ENCODE measurements around the gene ORMDL1.

The ORMDL1 gene

GRCh38 chr2:189783927-189784867 lies at the start of gene ORMDL1, which contains the start of gene PMS1:
Gene ORMDL1, minus strand, starts transcription at chr2:189784339. Its CDS starts 1,744 bp downstream, at chr2:189782595.
Gene PMS1, plus strand, starts transcription at chr2:189784450. Its CDS starts 7,360 bp downstream, at chr2:189791810.
- DNase-seq: peak; percentile 82 to 92

GRCh38 chr2:189830510-189830909 lies 46.4 kb upstream of the ORMDL1 start:
- no peak for DNase-seq

GRCh38 chr2:189829102-189829833 lies 45.1 kb upstream of the ORMDL1 start:
- DNase-seq: no peak

- no peak for DNase-seq
Observed at GRCh38 chr2:189826039-189826438, 41.9 kb upstream of the ORMDL1 start.

GRCh38 chr2:189824694-189825396 lies 40.7 kb upstream of the ORMDL1 start:
- no peak for DNase-seq

GRCh38 chr2:189821953-189822748 lies 38.0 kb upstream of the ORMDL1 start:
- no peak for DNase-seq

GRCh38 chr2:189819297-189819704 lies 35.2 kb upstream of the ORMDL1 start:
- DNase-seq: no peak

GRCh38 chr2:189818249-189819038 lies 34.3 kb upstream of the ORMDL1 start:
- no peak for DNase-seq

GRCh38 chr2:189803431-189803830 lies 19.3 kb upstream of the ORMDL1 start:
- DNase-seq: no peak

GRCh38 chr2:189802396-189802912 lies 18.3 kb upstream of the ORMDL1 start:
- DNase-seq: no peak

GRCh38 chr2:189799531-189799930 lies 15.4 kb upstream of the ORMDL1 start:
- DNase-seq: no peak

GRCh38 chr2:189799030-189799331 lies 14.8 kb upstream of the ORMDL1 start:
- DNase-seq: no peak

- no peak for DNase-seq
Observed at GRCh38 chr2:189798312-189799029, 14.3 kb upstream of the ORMDL1 start.

- no peak for DNase-seq
Observed at GRCh38 chr2:189797902-189798301, 13.8 kb upstream of the ORMDL1 start.

GRCh38 chr2:189794310-189794709 lies 10.2 kb upstream of the ORMDL1 start:
- no peak for DNase-seq

- DNase-seq: no peak
Observed at GRCh38 chr2:189791338-189792042, 7.4 kb upstream of the ORMDL1 start.

- DNase-seq: peak in 1 of 2 experiments; percentile 61
Observed at GRCh38 chr2:189783451-189783926, 650 bp downstream of the ORMDL1 start.

GRCh38 chr2:189782221-189782671 lies 1.9 kb downstream of the ORMDL1 start:
- DNase-seq: no peak

GRCh38 chr2:189772212-189772611 lies 11.9 kb downstream of the ORMDL1 start:
- no peak for DNase-seq

All from SHP77 (cell line).